Fibroblast of peridontal ligament (primary cell): ENCODE measurements around the gene PROB1.
"Not testable (repeated sequence)": the region's sequence is repeated elsewhere in the genome, so short reads cannot be mapped to it uniquely, and the experiment has no call there.

Experiments used
- DNase-seq: peaks from one replicate; pipeline ENCODE4 v3.0.0-alpha.2; 2010; ENCODE audit errors: extremely low read depth

Gene PROB1

GRCh38 chr5:139392678-139393496 lies 2.0 kb downstream of the PROB1 start:
- no peak for DNase-seq

GRCh38 chr5:139392324-139392677 lies 2.6 kb downstream of the PROB1 start:
- DNase-seq, result no peak

- DNase-seq, result no peak
These were observed 3.2 kb downstream of the PROB1 start for GRCh38 chr5:139391570-139392323.

GRCh38 chr5:139390639-139391569 lies 4.0 kb downstream of the PROB1 start:
- no peak for DNase-seq

- DNase-seq, result no peak
These were observed 4.9 kb downstream of the PROB1 start, which contains the start of gene MZB1 for GRCh38 chr5:139389701-139390638. Gene MZB1 (minus strand): TSS chr5:139389913. CDS start chr5:139389856, 57 bp downstream.

- DNase-seq, result no peak
These were observed 6.6 kb downstream of the PROB1 start for GRCh38 chr5:139388198-139388821.

GRCh38 chr5:139387611-139388197 lies 7.2 kb downstream of the PROB1 start:
- no peak for DNase-seq

GRCh38 chr5:139386956-139387355 lies 7.9 kb downstream of the PROB1 start:
- not testable (repeated sequence) for DNase-seq

- no peak for DNase-seq
These were observed 8.9 kb downstream of the PROB1 start for GRCh38 chr5:139386050-139386438.

- DNase-seq, result no peak
These were observed 9.5 kb downstream of the PROB1 start for GRCh38 chr5:139385061-139386049.

GRCh38 chr5:139384591-139385051 lies 10.3 kb downstream of the PROB1 start:
- no peak for DNase-seq

GRCh38 chr5:139383993-139384590 lies 10.8 kb downstream of the PROB1 start:
- DNase-seq, result no peak

GRCh38 chr5:139383275-139383992 lies 11.5 kb downstream of the PROB1 start, which contains the start of gene SLC23A1:
Gene SLC23A1 (minus strand): TSS chr5:139383297. CDS start chr5:139383253, 44 bp downstream.
- peak; percentile 33 for DNase-seq

- no peak for DNase-seq
These were observed 12.1 kb downstream of the PROB1 start for GRCh38 chr5:139382807-139383206.

- DNase-seq, result no peak
These were observed 12.8 kb downstream of the PROB1 start for GRCh38 chr5:139381837-139382761.
